Heart right ventricle (tissue), 16 donors: ENCODE measurements around the gene ANKRA2. TPM values are rescaled to one million over a fixed set of nuclear protein-coding genes. Genes with fewer than 3 reads are reported as not detected.

Source experiments
- ATAC-seq, 8 donors: fragments of 200-7000 bp; cut with Tn5 transposase; one replicate each; pipeline ENCODE4 v1.9.1; 2020; ENCODE audit warnings: mild to moderate bottlenecking in 8 of 8, moderate library complexity in 8 of 8, moderate number of reproducible peaks in 1 of 8
- DNase-seq, 2 donors: peaks; one replicate each; pipeline ENCODE4 v3.0.0-alpha.2; 2020
- H3K27ac ChIP-seq, 10 donors: fragments of 200-600 bp; sonication (generic) in 2 of 10; one replicate each; pipeline versions ENCODE4 v1.5.0 to v1.8.0; 2020 to 2022; ENCODE audit warnings: mild to moderate bottlenecking in 3 of 10
- H3K27me3 ChIP-seq, 7 donors: fragments of 200-600 bp; one replicate each; pipeline ENCODE4 v1.8.0; 2021 to 2022; ENCODE audit warnings: mild to moderate bottlenecking in 2 of 7
- H3K36me3 ChIP-seq, 9 donors: fragments of 200-600 bp; sonication (generic) in 1 of 9; one replicate each; pipeline versions ENCODE4 v1.5.0 to v1.8.0; 2020 to 2022; ENCODE audit warnings: mild to moderate bottlenecking in 2 of 9
- H3K4me1 ChIP-seq, 9 donors: fragments of 200-600 bp; sonication (generic) in 1 of 9; one replicate each; pipeline versions ENCODE4 v1.5.0 to v1.8.0; 2020 to 2022; ENCODE audit warnings: mild to moderate bottlenecking in 4 of 9
- H3K4me3 ChIP-seq, 10 donors: fragments of 200-600 bp; sonication (generic) in 2 of 10; one replicate each; pipeline versions ENCODE4 v1.5.0 to v1.8.0; 2020 to 2022; ENCODE audit warnings: mild to moderate bottlenecking in 7 of 10, moderate library complexity in 2 of 10
- H3K9me3 ChIP-seq, 11 donors: fragments of 200-600 bp in 10 of 11; sonication (generic) in 2 of 11; one replicate each; pipeline versions ENCODE4 v1.5.0 to v1.8.0; 2013 to 2022; ENCODE audit warnings: mild to moderate bottlenecking in 2 of 11, control low read depth in 1 of 11, moderate library complexity in 1 of 11
- CTCF ChIP-seq, 9 donors: fragments of 200-600 bp; sonication (generic) in 2 of 9; IDR thresholded peaks; one replicate each; pipeline versions ENCODE4 v1.5.0 to v1.8.0; 2021 to 2022; ENCODE audit warnings: antibody characterized with exemption in 9 of 9, mild to moderate bottlenecking in 5 of 9, moderate library complexity in 1 of 9
- WGBS, 2 donors: extraction: QIAGEN DNeasy Blood & Tissue Kit; methylation state at CpG; one replicate each; pipeline ENCODE4 v1.1.7; 2013; ENCODE audit warnings: inconsistent platforms in 1 of 2; 5-methylcytosine and 5-hydroxymethylcytosine counted together
- intact Hi-C, 10 donors: fragments of 100-400 bp; cut with DNase I; formaldehyde crosslinking; loops; one replicate each; pipeline versions ENCODE4 v1.11.1 to v1.14.2; 2022
- polyA plus RNA-seq, 2 donors: library from polyadenylated mRNA; stranded (reverse); fragments of 200-250 nt; gene quantifications; one replicate each; pipeline ENCODE4 v1.2.3, GENCODE V29; 2013
- total RNA-seq, 10 donors: library from RNA; stranded (reverse); fragmentation: NEBNext Ultra II Directional in 3 of 10; extraction: Animal tissue kit (Norgen Biotek cat#: 25700) in 3 of 10; gene quantifications; one replicate each; pipeline versions ENCODE4 v1.2.1 to v1.2.4, GENCODE V29; 2021 to 2023
- donor health status: Arrhythmogenic right ventricular cardiomyopathy.
- donor health status: ischemic (EF 13 %, LVEDD 7.1; RV severe dilation, severe dysfunction).
- donor health status: healthy with polysubstance abuse.
- donor health status: DM: no; HTN: yes; CAD: no.
- donor health status: DM: no; HTN: no; CAD: no.
- donor health status: ischemic (EF 25% LVEDD 6.9; RV normal size, moderate dysfunction).
- donor health status: ischemic (EF 25% LVEDD 5.7; RV mildly dilated, moderate dysfunction).
- donor health status: healthy.
- donor health status: DM: yes; HTN: yes; CAD: no.
- donor health status: Ischemic cardiomyopathy.
- donor health status: ischemic (EF 35%, LVEDD 5.7; RV mildly dilated, moderate dysfunction).
- donor health status: nonischemic (EF 11% LVEDD 7.7; RV severe dilation, severe dysfunction).
- donor health status: DM: yes; HTN: yes; CAD: no.
- donor health status: PGD.
- donor health status: ischemic (EF 29% LVEDD 5.4; RV normal size, mild dysfunction).
- donor health status: nonischemic (EF 23%, LVEDD 6.1; RV moderate dilation, normal function).

The ANKRA2 gene
- total and polyA plus RNA-seq, 12 donors: 6.0 to 23.4 (median 12.0) TPM

DNA sequence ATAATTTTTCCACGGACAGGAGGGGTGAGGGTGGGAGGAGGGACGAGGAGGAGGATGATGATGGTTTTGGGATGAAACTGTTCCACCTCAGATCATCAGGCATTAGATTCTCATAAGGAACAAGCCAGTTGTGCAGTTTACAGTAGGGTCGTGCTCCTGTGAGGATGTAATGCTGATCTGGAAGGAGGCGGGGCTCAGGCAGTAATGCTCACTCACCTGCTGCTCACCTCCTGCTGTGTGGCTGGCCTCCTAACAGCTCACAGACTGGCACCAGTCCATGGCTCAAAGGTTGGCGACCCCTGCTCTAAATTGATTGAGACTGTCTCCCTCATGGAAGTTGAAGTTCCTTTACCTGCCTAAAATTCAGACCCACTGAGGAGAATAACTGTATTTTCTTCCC, 33.2 kb downstream of the ANKRA2 start:
- H3K36me3 ChIP-seq: no peaks in the 10 kb centered on the region
- TF ChIP-seq CTCF (IDR thresholded peaks at IDR 0.05): no peak
- peaks cover 0 to 15% (median 4%) of the 10 kb centered on the region in 7 donors for H3K27me3 ChIP-seq
- 78 to 87% methylated on average over 5 of the region's 5 CpGs for WGBS, 2 donors
- intact Hi-C loops: loop anchor here in 1 of 10 donors (10.0 kb wide), 1 partner anchor 447 kb away; no protein-coding TSS in a partner anchor
- no peak overlapping the region for H3K27ac ChIP-seq
- ATAC-seq (no peak), DNase-seq (no peak)
- no peaks in the 10 kb centered on the region for H3K9me3 ChIP-seq
- no peaks in the 10 kb centered on the region for H3K4me1 ChIP-seq
- H3K4me3 ChIP-seq: no peak overlapping the region

- ATAC-seq: no peak
- WGBS, 2 donors: 92 to 100% methylated on average over 1 of the region's 1 CpG
- intact Hi-C loops: loop anchor here in 1 of 10 donors (10.0 kb wide), 1 partner anchor 447 kb away; no protein-coding TSS in a partner anchor
These were observed 34.1 kb downstream of the ANKRA2 start for GRCh38 chr5:73531356-73531755.

DNA sequence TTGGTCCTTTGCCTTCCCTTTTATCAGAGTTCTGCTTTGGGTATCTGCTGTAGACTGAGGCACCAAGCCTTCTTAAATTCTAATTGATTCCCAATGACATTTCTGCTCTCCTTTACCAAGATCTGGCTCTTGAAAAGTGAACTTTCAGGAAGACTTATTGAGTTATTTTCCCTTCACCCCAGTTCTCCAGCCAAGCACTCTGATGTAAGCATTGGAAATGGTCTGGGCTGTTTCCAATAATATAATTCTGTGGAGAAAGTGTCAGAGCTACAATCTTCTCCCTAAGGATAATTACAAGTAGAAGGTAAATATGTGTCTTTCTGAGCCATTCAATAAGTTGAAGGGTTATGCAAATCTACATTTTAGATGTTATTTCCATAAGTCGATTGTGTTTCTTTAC, 36.4 kb downstream of the ANKRA2 start:
- no peaks in the 10 kb centered on the region for H3K9me3 ChIP-seq
- 83 to 90% methylated on average over 1 of the region's 1 CpG for WGBS, 2 donors
- H3K27me3 ChIP-seq: peaks cover 0 to 15% (median 5%) of the 10 kb centered on the region in 7 donors
- ATAC-seq (no peak), DNase-seq (no peak)
- H3K4me1 ChIP-seq: no peaks in the 10 kb centered on the region
- intact Hi-C loops: no loop called here
- no peak overlapping the region for H3K27ac ChIP-seq
- no peak for TF ChIP-seq CTCF (IDR thresholded peaks at IDR 0.05)
- H3K36me3 ChIP-seq: no peaks in the 10 kb centered on the region
- no peak overlapping the region for H3K4me3 ChIP-seq

More at GRCh38 chr5:73531356-73531755, 34.1 kb downstream of the ANKRA2 start:
- no peak for TF ChIP-seq CTCF (IDR thresholded peaks at IDR 0.05)
- no peak for DNase-seq
- Histone ChIP-seq H3K4me1 (no peaks in the 10 kb centered on the region), H3K27me3 (peaks cover 0 to 15% (median 5%) of the 10 kb centered on the region in 7 donors), H3K4me3 (no peak overlapping the region), H3K36me3 (no peaks in the 10 kb centered on the region), H3K27ac (no peak overlapping the region), H3K9me3 (no peaks in the 10 kb centered on the region)

GRCh38 chr5:73528248-73528647, 37.2 kb downstream of the ANKRA2 start:
- ATAC-seq (no peak), DNase-seq (no peak)
- H3K36me3 ChIP-seq: no peaks in the 10 kb centered on the region
- no peaks in the 10 kb centered on the region for H3K9me3 ChIP-seq
- peaks cover 0 to 9% (median 5%) of the 10 kb centered on the region in 7 donors for H3K27me3 ChIP-seq
- 38 to 40% methylated on average over 3 of the region's 3 CpGs for WGBS, 2 donors
- no peaks in the 10 kb centered on the region for H3K4me1 ChIP-seq
- no peak overlapping the region for H3K27ac ChIP-seq
- no peak overlapping the region for H3K4me3 ChIP-seq
- no peak for TF ChIP-seq CTCF (IDR thresholded peaks at IDR 0.05)
- intact Hi-C loops: no loop called here
